ENCODE data around the gene KPNA2. TPM values are rescaled to one million over a fixed set of nuclear protein-coding genes. Genes with fewer than 3 reads are reported as not detected.
A peak's percentile ranks its signal among the peaks of the same experiment; 100 is the strongest.

KPNA2 gene
- total RNA-seq, 2 experiments from 2014 or later = 165 to 180 TPM

DNA sequence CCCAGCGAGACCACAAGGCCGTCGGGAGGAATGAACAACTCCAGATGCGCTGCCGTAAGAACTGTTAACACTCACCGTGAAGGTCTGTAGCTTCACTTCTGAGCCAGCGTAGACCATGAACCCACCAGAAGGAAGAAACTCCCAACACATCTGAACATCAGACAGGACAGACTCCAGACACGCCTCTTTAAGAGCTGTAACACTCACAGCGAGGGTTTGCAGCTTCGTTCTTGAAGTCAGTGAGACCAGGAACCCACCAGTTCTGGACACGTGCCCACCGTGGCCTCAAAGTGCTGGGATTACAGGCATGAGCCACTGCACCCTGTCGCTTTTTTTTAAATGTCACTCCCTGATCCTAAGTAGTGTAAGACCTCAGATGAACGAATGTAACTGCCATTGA, 17.3 kb downstream of the KPNA2 start:
- intact Hi-C loops (cut with micrococcal nuclease) = loop anchor here (10.0 kb wide), 1 partner anchor 412 kb away; no protein-coding TSS in a partner anchor
- POLR2A ChIA-PET = no interaction called here
- Mint-ChIP-seq H3K27ac (no peak overlapping the region), H3K27me3 (no peaks in the 10 kb centered on the region), H3K4me1 (ENCODE audit: low read depth) (peaks cover 3% of the 10 kb centered on the region), H3K36me3 (ENCODE audit: low read depth) (no peaks in the 10 kb centered on the region), H3K9me3 (no peaks in the 10 kb centered on the region), H3K4me3 (no peak overlapping the region)
- CTCF ChIA-PET = no interaction called here
- TF ChIP-seq, protein P1, sequence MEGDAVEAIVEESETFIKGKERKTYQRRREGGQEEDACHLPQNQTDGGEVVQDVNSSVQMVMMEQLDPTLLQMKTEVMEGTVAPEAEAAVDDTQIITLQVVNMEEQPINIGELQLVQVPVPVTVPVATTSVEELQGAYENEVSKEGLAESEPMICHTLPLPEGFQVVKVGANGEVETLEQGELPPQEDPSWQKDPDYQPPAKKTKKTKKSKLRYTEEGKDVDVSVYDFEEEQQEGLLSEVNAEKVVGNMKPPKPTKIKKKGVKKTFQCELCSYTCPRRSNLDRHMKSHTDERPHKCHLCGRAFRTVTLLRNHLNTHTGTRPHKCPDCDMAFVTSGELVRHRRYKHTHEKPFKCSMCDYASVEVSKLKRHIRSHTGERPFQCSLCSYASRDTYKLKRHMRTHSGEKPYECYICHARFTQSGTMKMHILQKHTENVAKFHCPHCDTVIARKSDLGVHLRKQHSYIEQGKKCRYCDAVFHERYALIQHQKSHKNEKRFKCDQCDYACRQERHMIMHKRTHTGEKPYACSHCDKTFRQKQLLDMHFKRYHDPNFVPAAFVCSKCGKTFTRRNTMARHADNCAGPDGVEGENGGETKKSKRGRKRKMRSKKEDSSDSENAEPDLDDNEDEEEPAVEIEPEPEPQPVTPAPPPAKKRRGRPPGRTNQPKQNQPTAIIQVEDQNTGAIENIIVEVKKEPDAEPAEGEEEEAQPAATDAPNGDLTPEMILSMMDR (IDR thresholded peaks at IDR 0.05) = no peak
- DNase-seq (no peak), ATAC-seq (no peak)

DNA sequence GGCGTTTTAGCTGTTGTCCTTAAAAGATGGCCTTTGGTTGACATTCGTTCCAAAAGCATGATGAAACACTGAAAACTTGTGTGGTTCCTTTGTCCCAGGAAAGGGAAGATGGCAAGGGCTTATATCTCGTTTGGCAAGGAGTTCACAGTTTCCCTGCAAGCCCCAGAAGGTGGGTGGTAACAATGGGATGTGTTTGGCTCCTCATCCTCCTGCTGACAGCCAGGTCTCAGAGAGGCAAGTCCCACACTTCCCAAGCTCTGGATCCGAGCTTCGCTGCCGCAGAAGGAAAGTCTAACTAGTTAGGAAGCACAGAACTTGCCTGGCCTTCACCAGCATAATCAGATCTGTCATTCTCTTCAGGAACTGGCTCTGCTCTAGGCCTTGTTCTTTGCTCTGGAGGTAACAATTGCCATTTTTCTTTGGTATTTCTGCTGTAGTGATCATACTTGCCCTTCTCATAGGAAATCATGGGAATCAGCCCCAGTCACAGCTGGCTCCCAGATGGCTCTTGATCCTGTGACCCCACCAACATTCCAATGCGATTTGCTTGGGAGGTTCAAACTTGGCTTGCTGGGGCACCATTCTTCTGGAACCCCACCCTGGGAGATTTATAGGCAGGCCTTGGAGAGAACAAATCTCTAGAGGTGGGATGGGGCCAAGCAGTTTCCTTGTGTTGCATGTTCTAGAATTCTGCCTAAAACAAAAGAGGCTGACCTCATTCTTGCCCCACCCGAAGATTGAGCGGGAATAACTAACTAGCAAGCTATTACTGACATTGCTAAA, 17.9 kb downstream of the KPNA2 start:
- CTCF ChIA-PET = no interaction called here
- H3K9me3 Mint-ChIP-seq = no peaks in the 10 kb centered on the region
- ATAC-seq (no peak), DNase-seq (no peak)
- TF ChIP-seq, protein P1 (IDR thresholded peaks at IDR 0.05) = no peak
- peaks cover 5% of the 10 kb centered on the region for H3K4me1 Mint-ChIP-seq (ENCODE audit: low read depth)
- H3K4me3 Mint-ChIP-seq = no peak overlapping the region
- H3K36me3 Mint-ChIP-seq (ENCODE audit: low read depth) = no peaks in the 10 kb centered on the region
- POLR2A ChIA-PET = interaction anchor here (1.4 kb wide), 1 partner anchor 9 kb away, joined by 3 read pairs; no protein-coding TSS in a partner anchor
- H3K27me3 Mint-ChIP-seq = no peaks in the 10 kb centered on the region
- H3K27ac Mint-ChIP-seq = no peak overlapping the region
- intact Hi-C loops (cut with micrococcal nuclease) = loop anchor here (10.0 kb wide), 1 partner anchor 411 kb away; no protein-coding TSS in a partner anchor

DNA sequence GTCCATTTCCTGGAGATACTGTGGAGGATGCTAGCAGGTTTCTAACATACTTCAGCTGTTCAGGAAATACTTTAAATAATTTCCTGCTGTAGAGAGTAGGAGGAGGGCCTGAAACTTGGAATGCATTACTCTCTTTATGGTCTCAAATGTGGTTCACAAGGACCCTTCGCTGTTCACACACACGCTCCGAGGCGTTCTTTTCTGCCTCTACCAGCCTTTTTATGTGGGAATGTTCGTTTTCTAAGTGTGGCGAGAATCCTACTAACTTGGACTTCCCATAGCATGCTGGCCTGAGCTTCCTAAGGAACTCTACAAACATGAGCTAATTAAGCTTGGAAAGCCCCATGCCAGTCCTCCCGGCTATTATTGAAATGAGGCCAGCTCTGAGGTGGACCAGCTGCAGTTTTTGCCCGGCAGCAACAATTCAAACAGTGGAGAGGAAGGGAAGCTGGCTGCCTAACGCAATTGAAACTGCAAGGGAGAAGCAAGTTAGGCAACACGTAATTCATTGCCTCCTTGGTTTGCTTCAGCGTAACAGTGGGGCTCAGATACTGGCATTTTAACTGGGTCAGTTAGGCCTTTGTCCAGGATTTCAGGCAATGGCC, 18.9 kb downstream of the KPNA2 start:
- DNase-seq (no peak), ATAC-seq (no peak)
- H3K4me3 Mint-ChIP-seq = no peak overlapping the region
- ChIA-PET POLR2A (interaction anchor here (1.4 kb wide), 1 partner anchor 10 kb away, joined by 3 read pairs; no protein-coding TSS in a partner anchor), CTCF (no interaction called here)
- H3K27me3 Mint-ChIP-seq = no peaks in the 10 kb centered on the region
- TF ChIP-seq, protein P1 (IDR thresholded peaks at IDR 0.05) = no peak
- H3K27ac Mint-ChIP-seq = no peak overlapping the region
- H3K4me1 Mint-ChIP-seq (ENCODE audit: low read depth) = peaks cover 5% of the 10 kb centered on the region
- H3K36me3 Mint-ChIP-seq (ENCODE audit: low read depth) = no peaks in the 10 kb centered on the region
- no peaks in the 10 kb centered on the region for H3K9me3 Mint-ChIP-seq
- intact Hi-C loops (cut with micrococcal nuclease) = loop anchor here (10.0 kb wide), 1 partner anchor 410 kb away; no protein-coding TSS in a partner anchor

DNA sequence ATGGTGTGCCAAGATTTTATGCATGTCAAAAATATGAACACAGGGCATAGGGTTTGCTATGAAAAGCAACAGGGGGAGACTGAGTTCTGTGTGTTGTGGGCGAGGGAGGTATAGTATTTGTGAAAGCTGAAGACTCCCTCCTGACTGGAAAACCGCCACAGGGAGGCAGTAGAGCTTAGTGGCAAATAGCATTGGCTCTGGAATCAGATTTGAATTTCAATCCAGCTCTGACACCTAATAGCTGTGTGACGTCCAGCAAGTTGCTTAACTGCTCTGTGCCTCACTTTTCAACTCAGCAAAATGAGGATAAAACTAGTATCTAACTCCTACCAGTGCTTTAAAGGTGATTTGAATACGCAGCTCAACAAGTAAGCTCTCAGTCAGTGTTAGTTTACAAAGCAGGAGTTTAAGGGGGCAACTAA, 22.0 kb downstream of the KPNA2 start:
- Mint-ChIP-seq H3K4me1 (ENCODE audit: low read depth) (peaks cover 5% of the 10 kb centered on the region), H3K9me3 (no peaks in the 10 kb centered on the region), H3K4me3 (no peak overlapping the region), H3K27me3 (no peaks in the 10 kb centered on the region), H3K27ac (no peak overlapping the region), H3K36me3 (ENCODE audit: low read depth) (no peaks in the 10 kb centered on the region)
- DNase-seq (peak; percentile 70), ATAC-seq (peak; percentile 86)
- ChIA-PET POLR2A (interaction anchor here (1.5 kb wide), 1 partner anchor 21 kb away, joined by 3 read pairs; no protein-coding TSS in a partner anchor), CTCF (interaction anchor here (0.7 to 4.2 kb wide), 13 partner anchors 10 to 406 kb away, joined by 3 to 12 read pairs (median 4); no protein-coding TSS in a partner anchor)
- TF ChIP-seq, protein P1 (IDR thresholded peaks at IDR 0.05) = peak; percentile 57
- intact Hi-C loops (cut with micrococcal nuclease) = loop anchor here (10.0 kb wide), 1 partner anchor 407 kb away; no protein-coding TSS in a partner anchor

All from activated CD8-positive, alpha-beta T cell treated with anti-CD3 and anti-CD28 coated beads for 36 hours (primary cell).